ENCODE results near the gene USP25.
"Not testable (repeated sequence)": the region's sequence is repeated elsewhere in the genome, so short reads cannot be mapped to it uniquely, and the experiment has no call there.

- TF ChIP-seq, protein P1, sequence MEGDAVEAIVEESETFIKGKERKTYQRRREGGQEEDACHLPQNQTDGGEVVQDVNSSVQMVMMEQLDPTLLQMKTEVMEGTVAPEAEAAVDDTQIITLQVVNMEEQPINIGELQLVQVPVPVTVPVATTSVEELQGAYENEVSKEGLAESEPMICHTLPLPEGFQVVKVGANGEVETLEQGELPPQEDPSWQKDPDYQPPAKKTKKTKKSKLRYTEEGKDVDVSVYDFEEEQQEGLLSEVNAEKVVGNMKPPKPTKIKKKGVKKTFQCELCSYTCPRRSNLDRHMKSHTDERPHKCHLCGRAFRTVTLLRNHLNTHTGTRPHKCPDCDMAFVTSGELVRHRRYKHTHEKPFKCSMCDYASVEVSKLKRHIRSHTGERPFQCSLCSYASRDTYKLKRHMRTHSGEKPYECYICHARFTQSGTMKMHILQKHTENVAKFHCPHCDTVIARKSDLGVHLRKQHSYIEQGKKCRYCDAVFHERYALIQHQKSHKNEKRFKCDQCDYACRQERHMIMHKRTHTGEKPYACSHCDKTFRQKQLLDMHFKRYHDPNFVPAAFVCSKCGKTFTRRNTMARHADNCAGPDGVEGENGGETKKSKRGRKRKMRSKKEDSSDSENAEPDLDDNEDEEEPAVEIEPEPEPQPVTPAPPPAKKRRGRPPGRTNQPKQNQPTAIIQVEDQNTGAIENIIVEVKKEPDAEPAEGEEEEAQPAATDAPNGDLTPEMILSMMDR (IDR thresholded peaks at IDR 0.05): not testable (repeated sequence)
- TF ChIP-seq POLR2A (IDR thresholded peaks at IDR 0.05): not testable (repeated sequence)
Measured at GRCh38 chr21:15738779-15739178, 9.0 kb downstream of the USP25 start.
